Measurements from ENCODE around the gene MEIS3.
"Not testable (repeated sequence)": the region's sequence is repeated elsewhere in the genome, so short reads cannot be mapped to it uniquely, and the experiment has no call there.

The MEIS3 gene

GRCh38 chr19:47414469-47414868 is 4.9 kb downstream of the MEIS3 start:
- no peak for DNase-seq

GRCh38 chr19:47413941-47414340 is 5.4 kb downstream of the MEIS3 start:
- DNase-seq: no peak

- not testable (repeated sequence) for DNase-seq
Observed at GRCh38 chr19:47411696-47412095, 7.6 kb downstream of the MEIS3 start.

- DNase-seq: no peak
Observed at GRCh38 chr19:47411101-47411500, 8.2 kb downstream of the MEIS3 start.

GRCh38 chr19:47408156-47408938 is 11.0 kb downstream of the MEIS3 start:
- no peak for DNase-seq

GRCh38 chr19:47407417-47407774 is 11.9 kb downstream of the MEIS3 start:
- DNase-seq: no peak

GRCh38 chr19:47406711-47407416 is 12.5 kb downstream of the MEIS3 start:
- no peak for DNase-seq

GRCh38 chr19:47405854-47406417 is 13.4 kb downstream of the MEIS3 start:
- no peak for DNase-seq

GRCh38 chr19:47405197-47405550 is 14.2 kb downstream of the MEIS3 start:
- no peak for DNase-seq

GRCh38 chr19:47404334-47405196 is 14.8 kb downstream of the MEIS3 start:
- no peak for DNase-seq

- DNase-seq: no peak
Observed at GRCh38 chr19:47402504-47402903, 16.8 kb downstream of the MEIS3 start.

- no peak for DNase-seq
Observed at GRCh38 chr19:47398707-47399597, 20.4 kb downstream of the MEIS3 start.

GRCh38 chr19:47391510-47392223 is 27.7 kb downstream of the MEIS3 start:
- DNase-seq: peak; percentile 81

GRCh38 chr19:47390533-47391488 is 28.5 kb downstream of the MEIS3 start:
- no peak for DNase-seq

GRCh38 chr19:47389150-47389556 is 30.2 kb downstream of the MEIS3 start:
- DNase-seq: peak; percentile 31

GRCh38 chr19:47388721-47389120 is 30.6 kb downstream of the MEIS3 start:
- peak; percentile 6 for DNase-seq

GRCh38 chr19:47387623-47388022 is 31.7 kb downstream of the MEIS3 start:
- DNase-seq: not testable (repeated sequence)

GRCh38 chr19:47386582-47386981 is 32.7 kb downstream of the MEIS3 start:
- not testable (repeated sequence) for DNase-seq

GRCh38 chr19:47384533-47384932 is 34.8 kb downstream of the MEIS3 start:
- DNase-seq: not testable (repeated sequence)

- DNase-seq: not testable (repeated sequence)
Observed at GRCh38 chr19:47383890-47384289, 35.4 kb downstream of the MEIS3 start.
